PC-9 (cell line): ENCODE data around the gene TOMT. TPM values are rescaled to one million over a fixed set of nuclear protein-coding genes. Genes with fewer than 3 reads are reported as not detected.
A peak's percentile ranks its signal among the peaks of the same experiment; 100 is the strongest.

Source experiments
- BruUV-seq: library from RNA; stranded (reverse); fragments of 400-500 nt; replicated peaks from 2 replicates; lab custom pipeline; 2021; lab: Mats Ljungman, UMichigan
- CTCF ChIA-PET: fragments of 300-600 bp; sonication (Branson Sonifier 250); formaldehyde crosslinking; loops from one replicate; lab custom pipeline; 2022; ENCODE audit warnings: antibody characterized with exemption; lab: Charles Lee
- POLR2A ChIA-PET: fragments of 300-600 bp; sonication (Branson Sonifier 250); formaldehyde crosslinking; loops from one replicate; lab custom pipeline; 2022; ENCODE audit warnings: antibody characterized with exemption; ENCODE audit not compliant: unreplicated experiment; lab: Charles Lee
- DNase-seq, 2 experiments: peaks; one replicate each; pipeline versions ENCODE4 v3.0.0 to v3.0.0-alpha.2; 2015 to 2022; ENCODE audit warnings: mixed read lengths in 1 of 2
- H2AFZ ChIP-seq: fragments of 200-600 bp; sonication (generic); 2 replicates; pipeline ENCODE4 v1.8.1; 2017; ENCODE audit warnings: antibody characterized with exemption
- H3F3A ChIP-seq: fragments of 200-600 bp; sonication (generic); 2 replicates; pipeline ENCODE4 v1.8.1; 2017; ENCODE audit warnings: antibody characterized with exemption, mild to moderate bottlenecking, low read depth; ENCODE audit not compliant: insufficient read depth
- H3K27ac ChIP-seq: fragments of 200-600 bp; sonication (generic); 2 replicates; pipeline ENCODE4 v1.6.1; 2016; ENCODE audit warnings: mixed run types
- H3K27me3 ChIP-seq: fragments of 200-600 bp; sonication (generic); 2 replicates; pipeline ENCODE4 v1.6.1; 2016; ENCODE audit warnings: low read depth, mixed run types; ENCODE audit not compliant: insufficient read depth
- H3K36me3 ChIP-seq: fragments of 200-600 bp; sonication (generic); 2 replicates; pipeline ENCODE4 v1.6.1; 2016; ENCODE audit warnings: low read depth, mixed run types
- H3K4me1 ChIP-seq: fragments of 200-600 bp; sonication (generic); replicated peaks from 2 replicates; pipeline ENCODE4 v1.6.1; 2016; ENCODE audit warnings: mixed run types; ENCODE audit not compliant: insufficient read depth
- H3K4me2 ChIP-seq: fragments of 200-600 bp; sonication (generic); 2 replicates; pipeline ENCODE4 v1.6.1; 2017; ENCODE audit warnings: mixed run types
- H3K4me3 ChIP-seq: fragments of 200-600 bp; sonication (generic); 2 replicates; pipeline ENCODE4 v1.6.1; 2016; ENCODE audit warnings: mixed run types
- H3K79me2 ChIP-seq: fragments of 200-600 bp; sonication (generic); 2 replicates; pipeline ENCODE4 v1.6.1; 2017; ENCODE audit warnings: low read depth, mixed run types
- H3K9me2 ChIP-seq: fragments of 200-600 bp; sonication (generic); 2 replicates; pipeline ENCODE4 v1.8.1; 2017; ENCODE audit warnings: mild to moderate bottlenecking; ENCODE audit not compliant: insufficient read depth
- H3K9me3 ChIP-seq: fragments of 200-600 bp; sonication (generic); 2 replicates; pipeline ENCODE4 v1.8.1; 2016; ENCODE audit warnings: low read depth; ENCODE audit not compliant: insufficient read depth
- H4K20me1 ChIP-seq: fragments of 200-600 bp; sonication (generic); 2 replicates; pipeline ENCODE4 v1.8.1; 2017; ENCODE audit not compliant: insufficient read depth
- CTCF ChIP-seq: fragments of 200-600 bp; sonication (generic); conservative IDR thresholded peaks from 2 replicates; pipeline ENCODE4 v1.6.1; 2017; ENCODE audit warnings: mixed run types, antibody characterized with exemption, mild to moderate bottlenecking, moderate library complexity
- EZH2 ChIP-seq: fragments of 200-600 bp; sonication (generic); IDR thresholded peaks from 2 replicates; pipeline ENCODE4 v1.8.0; 2017; ENCODE audit warnings: antibody characterized with exemption, low read depth
- intact Hi-C: fragments of 100-400 bp; cut with micrococcal nuclease; formaldehyde crosslinking; loops from one replicate; pipeline ENCODE4 v1.10.0; 2022; ENCODE audit not compliant: unreplicated experiment
- total RNA-seq: library from RNA; stranded (reverse); gene quantifications from 2 replicates; pipeline ENCODE4 v1.2.3, GENCODE V29; 2021

Gene TOMT
- total RNA-seq, 1 experiment from 2014 or later: not detected

GRCh38 chr11:72102946-72103753 is 2.6 kb upstream of the TOMT start, which contains the start of gene LAMTOR1:
LAMTOR1 (minus strand) TSS chr11:72103297; CDS start chr11:72103224, 73 bp downstream.
- peaks cover 13% of the 10 kb centered on the region for H3K4me1 ChIP-seq
- peak within 1 kb of the TSS; percentile 97 for H3K4me2 ChIP-seq
- peak within 1 kb of the TSS; percentile 71 for H3K27ac ChIP-seq
- no peaks in the 10 kb centered on the region for H3K9me2 ChIP-seq
- peaks cover 15% of the 10 kb centered on the region; the same call in 1 of the 2 replicates for H3F3A ChIP-seq
- peak within 1 kb of the TSS; percentile 83 for H2AFZ ChIP-seq
- intact Hi-C loops: loop anchor here (1.0 to 5.0 kb wide), 3 partner anchors 9 to 79 kb away; partner anchors contain the start of gene ANAPC15
- no peaks in the 10 kb centered on the region for H3K36me3 ChIP-seq
- peak; percentile 68; the same call in 1 of the 2 replicates for TF ChIP-seq CTCF
- no peak for TF ChIP-seq EZH2
- peak within 1 kb of the TSS; percentile 95 for H3K4me3 ChIP-seq
- no peaks in the 10 kb centered on the region for H3K27me3 ChIP-seq
- DNase-seq: peak; percentile 96 to 98
- BruUV-seq: no TSS peak
- ChIA-PET CTCF (no interaction called here), POLR2A (no interaction called here)
- no peaks in the 10 kb centered on the region for H3K9me3 ChIP-seq
- H3K79me2 ChIP-seq: peaks cover 38% of the 10 kb centered on the region
- H4K20me1 ChIP-seq: no peaks in the 10 kb centered on the region

- Histone ChIP-seq H3K9me2 (no peaks in the 10 kb centered on the region), H2AFZ (peak overlapping the region; percentile 82), H3K27ac (peak overlapping the region; percentile 62), H3K9me3 (no peaks in the 10 kb centered on the region), H3F3A (peaks cover 15% of the 10 kb centered on the region; the same call in 1 of the 2 replicates), H3K36me3 (no peaks in the 10 kb centered on the region), H3K4me3 (peak overlapping the region; percentile 42; the same call in 1 of the 2 replicates), H4K20me1 (no peaks in the 10 kb centered on the region), H3K79me2 (peaks cover 38% of the 10 kb centered on the region), H3K27me3 (no peaks in the 10 kb centered on the region), H3K4me1 (peaks cover 13% of the 10 kb centered on the region), H3K4me2 (peak overlapping the region; percentile 74)
- TF ChIP-seq CTCF (0 out of 2 replicates have a peak, but pooled peaks have one; percentile 11), EZH2 (no peak)
- TSS peak; percentile 98 for BruUV-seq
- intact Hi-C loops: loop anchor here (1.0 to 5.0 kb wide), 3 partner anchors 9 to 79 kb away; partner anchors contain the start of gene ANAPC15
- ChIA-PET POLR2A (no interaction called here), CTCF (no interaction called here)
- no peak for DNase-seq
Observed at GRCh38 chr11:72103754-72104167, 2.0 kb upstream of the TOMT start.

GRCh38 chr11:72111300-72112142 is 5.8 kb downstream of the TOMT start:
- DNase-seq: no peak
- no peaks in the 10 kb centered on the region for H4K20me1 ChIP-seq
- CTCF ChIA-PET: no interaction called here
- H3K9me3 ChIP-seq: no peaks in the 10 kb centered on the region
- H2AFZ ChIP-seq: peak overlapping the region; percentile 63
- BruUV-seq: TSS peak; percentile 79
- peak overlapping the region; percentile 70 for H3K27ac ChIP-seq
- POLR2A ChIA-PET: interaction anchor here (0.6 to 0.7 kb wide), 3 partner anchors 72 to 324 kb away, joined by 4 to 6 read pairs (median 5); no protein-coding TSS in a partner anchor
- H3K36me3 ChIP-seq: no peaks in the 10 kb centered on the region
- H3K9me2 ChIP-seq: no peaks in the 10 kb centered on the region
- 0 out of 2 replicates have a peak, but pooled peaks cover 4% of the 10 kb centered on the region for H3K79me2 ChIP-seq
- H3K4me1 ChIP-seq: peaks cover 14% of the 10 kb centered on the region
- intact Hi-C loops: loop anchor here (1.0 kb wide), 5 partner anchors 8 to 303 kb away; partner anchors contain the start of genes LAMTOR1, LRRC51 and NUMA1
- TF ChIP-seq CTCF (no peak), EZH2 (no peak)
- peak overlapping the region; percentile 56 for H3K4me3 ChIP-seq
- no peaks in the 10 kb centered on the region for H3K27me3 ChIP-seq
- peak overlapping the region; percentile 92 for H3K4me2 ChIP-seq
- peaks cover 10% of the 10 kb centered on the region; the same call in 1 of the 2 replicates for H3F3A ChIP-seq
